HepG2 (cell line): ENCODE data around the gene DGAT2. TPM values are rescaled to one million over a fixed set of nuclear protein-coding genes. Genes with fewer than 3 reads are reported as not detected.

Experiments
- BORCS8-MEF2B ChIP-seq: sonication (generic); formaldehyde crosslinking; IDR thresholded peaks from 2 replicates; pipeline ENCODE4 v1.8.0; 2022; ENCODE audit warnings: mild to moderate bottlenecking, missing genetic modification reagents
- GTF2F1 ChIP-seq: fragments of 150-350 bp; IDR thresholded peaks from 2 replicates; pipeline ENCODE4 v1.6.1; 2014; ENCODE audit warnings: low read length
- HDAC2 ChIP-seq: sonication (generic); formaldehyde crosslinking; IDR thresholded peaks from 2 replicates; pipeline ENCODE4 v1.4.0; 2020; ENCODE audit warnings: missing genetic modification reagents
- HOXA9 ChIP-seq: sonication (generic); formaldehyde crosslinking; IDR thresholded peaks from 2 replicates; pipeline ENCODE4 v1.8.1; 2022; ENCODE audit warnings: missing genetic modification reagents, mild to moderate bottlenecking, moderate library complexity, borderline replicate concordance
- MIXL1 ChIP-seq: IDR thresholded peaks from 2 replicates; pipeline ENCODE4 v1.6.1; 2016
- TARDBP ChIP-seq: sonication (generic); formaldehyde crosslinking; IDR thresholded peaks from 2 replicates; pipeline ENCODE4 v1.8.0; 2022; ENCODE audit warnings: mild to moderate bottlenecking, missing genetic modification reagents
- THAP11 ChIP-seq: IDR thresholded peaks from 2 replicates; pipeline ENCODE4 v1.6.1; 2016; ENCODE audit warnings: missing biosample characterization, missing genetic modification reagents
- ZHX2 ChIP-seq, 2 experiments: sonication (generic) in 1 of 2; formaldehyde crosslinking in 1 of 2; IDR thresholded peaks; 2 replicates each; pipeline versions ENCODE4 v1.6.1 to v1.9.0; 2014 to 2022; ENCODE audit warnings: antibody characterized with exemption in 1 of 2, borderline replicate concordance in 1 of 2, inconsistent platforms in 1 of 2, low read depth in 1 of 2, missing genetic modification reagents in 1 of 2
- ZNF12 ChIP-seq: sonication (generic); formaldehyde crosslinking; IDR thresholded peaks from 2 replicates; pipeline ENCODE4 v1.5.0; 2020; ENCODE audit warnings: missing genetic modification reagents
- ZNF234 ChIP-seq: sonication (generic); formaldehyde crosslinking; conservative IDR thresholded peaks from 2 replicates; pipeline ENCODE4 v1.5.1; 2020; ENCODE audit warnings: mild to moderate bottlenecking, missing genetic modification reagents
- ZNF263 ChIP-seq: sonication (generic); formaldehyde crosslinking; IDR thresholded peaks from 2 replicates; pipeline ENCODE4 v1.4.0; 2020; ENCODE audit warnings: missing genetic modification reagents
- ZNF564 ChIP-seq: sonication (generic); formaldehyde crosslinking; IDR thresholded peaks from 2 replicates; pipeline ENCODE4 v1.8.1; 2023; ENCODE audit warnings: mild to moderate bottlenecking, missing genetic modification reagents
- ZNF781 ChIP-seq: sonication (generic); formaldehyde crosslinking; IDR thresholded peaks from 2 replicates; pipeline ENCODE4 v1.5.1; 2020; ENCODE audit warnings: borderline replicate concordance, mild to moderate bottlenecking, missing genetic modification reagents; ENCODE audit errors: not compliant biosample characterization
- ZNF883 ChIP-seq: sonication (generic); formaldehyde crosslinking; IDR thresholded peaks from 2 replicates; pipeline ENCODE4 v1.5.1; 2020; ENCODE audit warnings: mild to moderate bottlenecking, missing genetic modification reagents; ENCODE audit errors: not compliant biosample characterization
- polyA plus RNA-seq, 8 experiments: library from polyadenylated mRNA; depleted of rRNA in 3 of 8; stranded (reverse) in 7 of 8; unstranded in 1 of 8; fragments of >200 nt; fragmentation: Illumina TruSeq in 4 of 8; extraction: Trizol in 4 of 8; gene quantifications; 2 replicates each; pipeline versions ENCODE4 v1.2.1 to v1.2.3, GENCODE V29; 2011 to 2016; ENCODE audit warnings: low read depth in 4 of 8, missing spikeins in 1 of 8, mixed read lengths in 1 of 8; ENCODE audit not compliant: insufficient read depth in 1 of 8
- total RNA-seq, 5 experiments: library from RNA; depleted of rRNA; stranded (reverse); fragments of >200 nt; fragmentation: Illumina TruSeq; extraction: Trizol; gene quantifications; 2 replicates each; pipeline ENCODE4 v1.2.3, GENCODE V29; 2016; ENCODE audit warnings: low read depth in 1 of 5
- TF ChIP-seq, protein P1 (sequence below), 2 experiments: sonication (generic) in 1 of 2; formaldehyde crosslinking in 1 of 2; IDR thresholded peaks; 2 replicates each; pipeline versions ENCODE4 v1.5.1 to v1.6.1; 2011 to 2020; ENCODE audit warnings: borderline replicate concordance in 1 of 2, low read depth in 1 of 2, low read length in 1 of 2, mild to moderate bottlenecking in 1 of 2, missing genetic modification reagents in 1 of 2, moderate library complexity in 1 of 2
- TF ChIP-seq, protein P2 (sequence below): sonication (generic); formaldehyde crosslinking; conservative IDR thresholded peaks from 2 replicates; pipeline ENCODE4 v1.4.0; 2020; ENCODE audit warnings: missing genetic modification reagents
- TF ChIP-seq, protein P3 (sequence below): sonication (generic); formaldehyde crosslinking; IDR thresholded peaks from 2 replicates; pipeline ENCODE4 v1.8.0; 2022; ENCODE audit warnings: mild to moderate bottlenecking, missing genetic modification reagents, borderline replicate concordance

Gene DGAT2
- total and polyA plus RNA-seq, 2 of the 13 experiments (the other 11 are each of a cell fraction or from before 2014, with no cell fraction given), result 39.0 to 65.6 TPM

- TF ChIP-seq TARDBP (CRISPR knock-in tag) (peak; percentile 83), ZNF564 (CRISPR knock-in tag) (peak; percentile 92), ZHX2 (IDR thresholded peaks at IDR 0.05; ENCODE audit: low read depth) (no peak), ZHX2 (CRISPR knock-in tag; IDR thresholded peaks at IDR 0.05; ENCODE audit: borderline replicate concordance) (no peak), BORCS8-MEF2B (peak; percentile 88; the same call in 1 of the 2 replicates), MIXL1 (CRISPR knock-in tag) (no peak), ZNF12 (CRISPR knock-in tag) (peak; percentile 10; the same call in 1 of the 2 replicates), GTF2F1 (no peak), ZNF781 (peak; percentile 86), ZNF234 (CRISPR knock-in tag) (peak; percentile 92), HDAC2 (CRISPR knock-in tag) (peak; percentile 41; the same call in 1 of the 2 replicates), THAP11 (CRISPR knock-in tag) (peak; percentile 54; the same call in 1 of the 2 replicates), HOXA9 (CRISPR knock-in tag) (no peak), ZNF263 (CRISPR knock-in tag) (peak; percentile 70; the same call in 1 of the 2 replicates), ZNF883 (peak; percentile 68)
- TF ChIP-seq, protein P1, sequence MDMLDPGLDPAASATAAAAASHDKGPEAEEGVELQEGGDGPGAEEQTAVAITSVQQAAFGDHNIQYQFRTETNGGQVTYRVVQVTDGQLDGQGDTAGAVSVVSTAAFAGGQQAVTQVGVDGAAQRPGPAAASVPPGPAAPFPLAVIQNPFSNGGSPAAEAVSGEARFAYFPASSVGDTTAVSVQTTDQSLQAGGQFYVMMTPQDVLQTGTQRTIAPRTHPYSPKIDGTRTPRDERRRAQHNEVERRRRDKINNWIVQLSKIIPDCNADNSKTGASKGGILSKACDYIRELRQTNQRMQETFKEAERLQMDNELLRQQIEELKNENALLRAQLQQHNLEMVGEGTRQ (IDR thresholded peaks at IDR 0.05; ENCODE audit: low read depth, low read length), result no peak
- TF ChIP-seq, protein P1 (CRISPR knock-in tag; IDR thresholded peaks at IDR 0.05; ENCODE audit: borderline replicate concordance), result peak; percentile 52
- TF ChIP-seq, protein P2, sequence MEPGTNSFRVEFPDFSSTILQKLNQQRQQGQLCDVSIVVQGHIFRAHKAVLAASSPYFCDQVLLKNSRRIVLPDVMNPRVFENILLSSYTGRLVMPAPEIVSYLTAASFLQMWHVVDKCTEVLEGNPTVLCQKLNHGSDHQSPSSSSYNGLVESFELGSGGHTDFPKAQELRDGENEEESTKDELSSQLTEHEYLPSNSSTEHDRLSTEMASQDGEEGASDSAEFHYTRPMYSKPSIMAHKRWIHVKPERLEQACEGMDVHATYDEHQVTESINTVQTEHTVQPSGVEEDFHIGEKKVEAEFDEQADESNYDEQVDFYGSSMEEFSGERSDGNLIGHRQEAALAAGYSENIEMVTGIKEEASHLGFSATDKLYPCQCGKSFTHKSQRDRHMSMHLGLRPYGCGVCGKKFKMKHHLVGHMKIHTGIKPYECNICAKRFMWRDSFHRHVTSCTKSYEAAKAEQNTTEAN (CRISPR knock-in tag), result peak; percentile 54
- TF ChIP-seq, protein P3, sequence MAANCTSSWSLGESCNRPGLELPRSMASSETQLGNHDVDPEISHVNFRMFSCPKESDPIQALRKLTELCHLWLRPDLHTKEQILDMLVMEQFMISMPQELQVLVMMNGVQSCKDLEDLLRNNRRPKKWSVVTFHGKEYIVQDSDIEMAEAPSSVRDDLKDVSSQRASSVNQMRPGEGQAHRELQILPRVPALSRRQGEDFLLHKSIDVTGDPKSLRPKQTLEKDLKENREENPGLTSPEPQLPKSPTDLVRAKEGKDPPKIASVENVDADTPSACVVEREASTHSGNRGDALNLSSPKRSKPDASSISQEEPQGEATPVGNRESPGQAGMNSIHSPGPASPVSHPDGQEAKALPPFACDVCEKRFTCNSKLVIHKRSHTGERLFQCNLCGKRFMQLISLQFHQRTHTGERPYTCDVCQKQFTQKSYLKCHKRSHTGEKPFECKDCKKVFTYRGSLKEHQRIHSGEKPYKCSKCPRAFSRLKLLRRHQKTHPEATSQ, result 0 out of 2 replicates have a peak, but pooled peaks have one; percentile 48
Measured at GRCh38 chr11:75768112-75768908, at the start of gene DGAT2 (continued).
